Sigmoid colon (tissue), 4 donors: Measurements from ENCODE around the gene PPID.

Experiments
- CTCF ChIP-seq, 4 experiments: fragments of 450-650 bp in 3 of 4; fragments of 200-600 bp in 1 of 4; IDR thresholded peaks; one replicate each; pipeline ENCODE4 v1.5.1; 2016 to 2019; ENCODE audit warnings: antibody characterized with exemption in 4 of 4, mild to moderate bottlenecking in 3 of 4, moderate library complexity in 2 of 4
- EP300 ChIP-seq, 4 donors: sonication (generic); formaldehyde crosslinking; IDR thresholded peaks; one replicate each; pipeline ENCODE4 v1.6.1; 2017; ENCODE audit warnings: antibody characterized with exemption in 4 of 4
- POLR2A ChIP-seq, 2 donors: fragments of 450-650 bp; IDR thresholded peaks; one replicate each; pipeline ENCODE4 v1.6.1; 2016; ENCODE audit warnings: antibody characterized with exemption in 2 of 2, mild to moderate bottlenecking in 2 of 2, moderate library complexity in 2 of 2
- POLR2AphosphoS5 ChIP-seq, 4 donors: sonication (generic); formaldehyde crosslinking; IDR thresholded peaks; one replicate each; pipeline ENCODE4 v1.6.1; 2017; ENCODE audit warnings: antibody characterized with exemption in 4 of 4

- TF ChIP-seq CTCF (IDR thresholded peaks at IDR 0.05): no peak
- TF ChIP-seq POLR2AphosphoS5 (IDR thresholded peaks at IDR 0.05): no peak
- TF ChIP-seq POLR2A (IDR thresholded peaks at IDR 0.05): no peak
- no peak for TF ChIP-seq EP300 (IDR thresholded peaks at IDR 0.05)
These were observed 12.4 kb downstream of the PPID start for GRCh38 chr4:158710814-158711213.
